Renal cortical epithelial cell (primary cell): ENCODE results near the gene PPP3R1. TPM values are rescaled to one million over a fixed set of nuclear protein-coding genes. Genes with fewer than 3 reads are reported as not detected.

Experiments used
- DNase-seq: peaks from one replicate; pipeline ENCODE4 v3.0.0-alpha.2; 2011; ENCODE audit warnings: low read depth
- total RNA-seq: library from RNA; depleted of rRNA; stranded (reverse); fragments of >200 nt; gene quantifications from 2 replicates; pipeline ENCODE4 v1.2.3, GENCODE V29; 2014

The PPP3R1 gene
- total RNA-seq, 1 donor from 2014 or later, result 52.9 TPM

- no peak for DNase-seq
Observed at GRCh38 chr2:68151037-68151436, 101.3 kb downstream of the PPP3R1 start.

GRCh38 chr2:68141875-68142274, 110.5 kb downstream of the PPP3R1 start:
- no peak for DNase-seq

- no peak for DNase-seq
Observed at GRCh38 chr2:68135448-68136320, 116.6 kb downstream of the PPP3R1 start.

- no peak for DNase-seq
Observed at GRCh38 chr2:68134554-68134953, 117.8 kb downstream of the PPP3R1 start.

GRCh38 chr2:68134120-68134519, 118.2 kb downstream of the PPP3R1 start:
- DNase-seq, result no peak

Other genes starting within 250 kb of the PPP3R1 start
- gene C1D, start 189.5 kb downstream of the PPP3R1 start, total RNA-seq, result 23.3 and 49.5 TPM in 2 replicates
- gene PNO1, start 94.6 kb downstream of the PPP3R1 start, total RNA-seq, result 12.8 and 19.8 TPM in 2 replicates
- gene CNRIP1, start 67.4 kb upstream of the PPP3R1 start, total RNA-seq, result 1.6 and 2.9 TPM in 2 replicates
- 0.65 TPM in 1 of 2 replicates, not detected in the other for gene PLEK, start 112.8 kb upstream of the PPP3R1 start, total RNA-seq
- 0.17 and 0.75 TPM in 2 replicates for gene FBXO48, start 214.8 kb upstream of the PPP3R1 start, total RNA-seq
- gene APLF, start 215.1 kb upstream of the PPP3R1 start, total RNA-seq, result 8.5 and 11.8 TPM in 2 replicates